K562 (cell line): ENCODE results near the gene APOL3. TPM values are rescaled to one million over a fixed set of nuclear protein-coding genes. Genes with fewer than 3 reads are reported as not detected.
"Not testable (repeated sequence)": the region's sequence is repeated elsewhere in the genome, so short reads cannot be mapped to it uniquely, and the experiment has no call there.

ENCODE experiments used
- ATAC-seq: fragments of 200-7000 bp; cut with Tn5 transposase; 3 replicates; pipeline ENCODE4 v1.9.1; 2020; ENCODE audit warnings: moderate library complexity
- BruUV-seq: library from RNA; stranded (reverse); fragments of 400-500 nt; replicated peaks from 2 replicates; lab custom pipeline; 2021; lab: Mats Ljungman, UMichigan
- CTCF ChIA-PET: fragments of 300-600 bp; formaldehyde crosslinking; extraction: SDS; loops from one replicate; lab custom pipeline; 2021; ENCODE audit warnings: low intra/inter-chr PET ratio; lab: Yijun Ruan, JAX
- POLR2A ChIA-PET: fragments of 300-600, 350-650 bp; sonication (Branson Sonifier 250); formaldehyde crosslinking; extraction: SDS; loops from one replicate; lab custom pipeline; 2021; ENCODE audit warnings: antibody characterized with exemption, inconsistent platforms; lab: Yijun Ruan, JAX
- DNase-seq, 4 experiments: peaks; one replicate each; pipeline versions ENCODE4 v3.0.0 to v3.0.0-alpha.2; 2011 to 2018; ENCODE audit warnings: low spot score in 3 of 4, mixed read lengths in 3 of 4; ENCODE audit errors: extremely low read depth in 1 of 4
- FAIRE-seq: peaks from 2 replicates; lab custom pipeline; 2011; peaks lifted over from hg19 to GRCh38; lab: Jason Lieb, UNC
- H2AFZ ChIP-seq: 2 replicates; pipeline ENCODE4 v1.6.0; 2011; ENCODE audit warnings: low read depth, low read length, control low read depth, inconsistent platforms
- H3K27ac ChIP-seq: fragments of 200-600 bp; 3 replicates; pipeline ENCODE4 v1.8.0; 2011; ENCODE audit warnings: low read depth, mild to moderate bottlenecking, control low read depth, inconsistent platforms, low read length, moderate library complexity, mixed read lengths; ENCODE audit errors: extremely low read depth
- H3K27me3 ChIP-seq, 2 experiments: fragments of 300-600 bp in 1 of 2; 2 replicates in 1 of 2; 3 replicates in 1 of 2; pipeline versions ENCODE4 v1.6.0 to v1.8.0; 2011; ENCODE audit warnings: inconsistent platforms in 2 of 2, low read length in 2 of 2, mild to moderate bottlenecking in 1 of 2, mixed read lengths in 1 of 2, moderate library complexity in 1 of 2; ENCODE audit not compliant: control insufficient read depth in 2 of 2, insufficient read depth in 2 of 2
- H3K36me3 ChIP-seq: fragments of 300-600 bp; 3 replicates; pipeline ENCODE4 v1.8.0; 2011; ENCODE audit warnings: mild to moderate bottlenecking, low read length, inconsistent platforms; ENCODE audit not compliant: control insufficient read depth, insufficient read depth
- H3K4me1 ChIP-seq, 2 experiments: fragments of 200-600 bp in 1 of 2; replicated peaks in 1 of 2; 2 replicates in 1 of 2; 3 replicates in 1 of 2; pipeline versions ENCODE4 v1.5.1 to v1.8.0; 2011; ENCODE audit warnings: inconsistent platforms in 2 of 2, low read length in 2 of 2, mild to moderate bottlenecking in 1 of 2, mixed read lengths in 1 of 2, moderate library complexity in 1 of 2; ENCODE audit not compliant: control insufficient read depth in 2 of 2, insufficient read depth in 2 of 2
- H3K4me2 ChIP-seq: 2 replicates; pipeline ENCODE4 v1.6.1; 2011; ENCODE audit warnings: low read length, control low read depth, inconsistent platforms, mixed read lengths; ENCODE audit not compliant: insufficient read depth
- H3K4me3 ChIP-seq: fragments of 200-600 bp; sonication (generic), shearing (Covaris generic); 2 replicates; pipeline ENCODE4 v1.5.1; 2016; ENCODE audit warnings: control low read depth, inconsistent platforms
- H3K79me2 ChIP-seq: fragments of 200-600 bp; 3 replicates; pipeline ENCODE4 v1.8.0; 2011; ENCODE audit warnings: low read length, inconsistent platforms; ENCODE audit not compliant: control insufficient read depth, insufficient read depth
- H3K9ac ChIP-seq, 2 experiments: 2 replicates each; pipeline versions ENCODE4 v1.6.0 to v1.6.1; 2011; ENCODE audit warnings: low read depth in 2 of 2, low read length in 2 of 2, control low read depth in 1 of 2, inconsistent platforms in 1 of 2, mild to moderate bottlenecking in 1 of 2, mixed read lengths in 1 of 2; ENCODE audit not compliant: insufficient read depth in 1 of 2
- H3K9me1 ChIP-seq: one replicate; pipeline ENCODE4 v1.6.0; 2011; ENCODE audit warnings: inconsistent platforms, mild to moderate bottlenecking, low read length, moderate library complexity; ENCODE audit not compliant: control insufficient read depth, insufficient read depth
- H3K9me3 ChIP-seq: replicated peaks from 2 replicates; pipeline ENCODE4 v1.5.1; 2011; ENCODE audit warnings: low read depth, low read length, inconsistent platforms; ENCODE audit not compliant: control insufficient read depth, insufficient read depth
- H4K20me1 ChIP-seq: replicated peaks from 2 replicates; pipeline ENCODE4 v1.6.1; 2011; ENCODE audit warnings: low read length, inconsistent platforms, mixed read lengths; ENCODE audit not compliant: control insufficient read depth, insufficient read depth
- PTBP1 ChIP-seq: fragments of 200-400 bp; formaldehyde crosslinking; IDR thresholded peaks from 2 replicates; pipeline ENCODE4 v1.6.1; 2017; ENCODE audit warnings: low read depth, low read length
- SMAD1 ChIP-seq: fragments of 150-350 bp; IDR thresholded peaks from 2 replicates; pipeline ENCODE4 v1.6.1; 2014; ENCODE audit warnings: low read length, low read depth; ENCODE audit not compliant: partially characterized antibody
- TFE3 ChIP-seq: fragments of 450-650 bp; formaldehyde crosslinking; IDR thresholded peaks from 2 replicates; pipeline ENCODE4 v1.4.0; 2020; ENCODE audit warnings: mild to moderate bottlenecking, mixed read lengths
- ZNF431 ChIP-seq: sonication (generic); formaldehyde crosslinking; IDR thresholded peaks from 2 replicates; pipeline ENCODE4 v1.8.0; 2022; ENCODE audit warnings: mild to moderate bottlenecking, missing genetic modification reagents
- ZNF444 ChIP-seq: fragments of 250-450 bp; sonication (Bioruptor Pico); IDR thresholded peaks from 2 replicates; pipeline ENCODE4 v1.4.0; 2020; ENCODE audit warnings: mild to moderate bottlenecking, moderate library complexity
- WGBS: fragments of 100-300 bp; shearing (Covaris generic); methylation state at CpG from one replicate; pipeline ENCODE4 v1.1.6; 2016; ENCODE audit warnings: low coverage, mixed read lengths; ENCODE audit not compliant: insufficient coverage; ENCODE audit errors: missing lambda C conversion rate; 5-methylcytosine and 5-hydroxymethylcytosine counted together
- in situ Hi-C: fragments of 300-500 bp; cut with MboI; formaldehyde crosslinking; loops from 4 replicates; pipeline ENCODE4 v1.15.0; 2018; ENCODE audit warnings: inconsistent platforms, mixed read lengths
- intact Hi-C: fragments of 100-400 bp; cut with micrococcal nuclease; formaldehyde crosslinking; loops from 2 replicates; pipeline ENCODE4 v1.14.2; 2022
- polyA plus RNA-seq, 8 experiments: library from polyadenylated mRNA; depleted of rRNA in 4 of 8; stranded (reverse) in 5 of 8; unstranded in 3 of 8; fragments of >200 nt; fragmentation: Nextera tagmentation in 2 of 8; fragmentation: Illumina TruSeq in 1 of 8; extraction: Ambion mirVana in 2 of 8; extraction: Trizol in 1 of 8; gene quantifications; 2 replicates each; pipeline versions ENCODE4 v1.2.1 to v1.2.3, GENCODE V29; 2011 to 2014; ENCODE audit warnings: inconsistent platforms in 1 of 8, missing spikeins in 1 of 8
- total RNA-seq, 7 experiments: library from RNA; depleted of rRNA in 6 of 7; stranded (reverse); fragments of >200 nt in 6 of 7; fragmentation: Illumina TruSeq in 2 of 7; extraction: Trizol in 2 of 7; gene quantifications; 2 replicates each; pipeline versions ENCODE4 v1.2.1 to v1.2.3, GENCODE V29; 2011 to 2021; ENCODE audit warnings: low replicate concordance in 1 of 7

The APOL3 gene
- total and polyA plus RNA-seq, 9 of the 15 experiments (the other 6 are each of a cell fraction or from before 2014, with no cell fraction given), result 0.25 to 1.1 (median 0.56) TPM; not detected in 1

GRCh38 chr22:36100908-36101307 is 59.6 kb downstream of the APOL3 start:
- H4K20me1 ChIP-seq, BruUV-seq, H3K4me3 ChIP-seq, in situ Hi-C loops, H3K4me1 ChIP-seq, ATAC-seq, H3K4me2 ChIP-seq, H3K79me2 ChIP-seq, H3K27ac ChIP-seq, DNase-seq, CTCF ChIA-PET, FAIRE-seq, H3K9me1 ChIP-seq, H3K9me3 ChIP-seq, intact Hi-C loops, H3K27me3 ChIP-seq, H3K9ac ChIP-seq, POLR2A ChIA-PET, H2AFZ ChIP-seq, H3K36me3 ChIP-seq: not testable (repeated sequence)
- peak; percentile 77; the same call in 1 of the 2 replicates for TF ChIP-seq ZNF431 (CRISPR knock-in tag)
- WGBS, result 80% methylated on average over 1 of the region's 4 CpGs

GRCh38 chr22:36100134-36100824 is 60.3 kb downstream of the APOL3 start:
- no peak overlapping the region for H3K4me2 ChIP-seq
- H3K4me1 ChIP-seq, result peaks cover 0 to 3% of the 10 kb centered on the region in 2 experiments; a peak in 2 of 5 replicates
- POLR2A ChIA-PET, result no interaction called here
- H3K36me3 ChIP-seq, result no peaks in the 10 kb centered on the region
- intact Hi-C loops (no loop called here), in situ Hi-C loops (no loop called here)
- H3K27ac ChIP-seq, result no peak overlapping the region
- H3K27me3 ChIP-seq, result no peaks in the 10 kb centered on the region
- no peaks in the 10 kb centered on the region for H3K9me3 ChIP-seq
- no peaks in the 10 kb centered on the region for H3K79me2 ChIP-seq
- FAIRE-seq (no peak), DNase-seq (no peak), ATAC-seq (no peak)
- CTCF ChIA-PET, result no interaction called here
- H3K9me1 ChIP-seq, result no peaks in the 10 kb centered on the region
- no peaks in the 10 kb centered on the region for H4K20me1 ChIP-seq
- H2AFZ ChIP-seq, result no peak overlapping the region
- no TSS peak for BruUV-seq
- H3K9ac ChIP-seq, result no peak overlapping the region
- WGBS, result 34% methylated on average over 9 of the region's 9 CpGs
- H3K4me3 ChIP-seq, result no peak overlapping the region
- TF ChIP-seq ZNF444 (no peak), TFE3 (no peak), PTBP1 (no peak), SMAD1 (no peak)
